Esophagus muscularis mucosa (tissue), 4 donors: Measurements from ENCODE around the gene CCDC83. TPM values are rescaled to one million over a fixed set of nuclear protein-coding genes. Genes with fewer than 3 reads are reported as not detected.

Experiments used
- DNase-seq: peaks from one replicate; pipeline ENCODE4 v3.0.0-alpha.2; 2017; ENCODE audit errors: extremely low spot score
- H3K27ac ChIP-seq, 4 donors: fragments of 200-600 bp; sonication (generic); replicated peaks in 1 of 4; 1 replicate in 3 of 4; 2 replicates in 1 of 4; pipeline ENCODE4 v1.5.1; 2016 to 2019; ENCODE audit warnings: mild to moderate bottlenecking in 1 of 4
- H3K27me3 ChIP-seq, 4 donors: fragments of 200-600 bp; sonication (generic); one replicate each; pipeline versions ENCODE4 v1.5.1 to v1.6.0; 2016 to 2019
- H3K36me3 ChIP-seq, 4 donors: fragments of 200-600 bp; sonication (generic); one replicate each; pipeline ENCODE4 v1.5.1; 2016 to 2019
- H3K4me1 ChIP-seq, 4 donors: fragments of 200-600 bp; sonication (generic); one replicate each; pipeline ENCODE4 v1.5.1; 2016 to 2019
- H3K4me3 ChIP-seq, 4 donors: fragments of 200-600 bp; sonication (generic); 1 replicate in 2 of 4; 2 replicates in 2 of 4; pipeline ENCODE4 v1.5.1; 2016 to 2019; ENCODE audit warnings: mild to moderate bottlenecking in 4 of 4, moderate library complexity in 1 of 4
- H3K9me3 ChIP-seq, 4 donors: fragments of 200-600 bp; sonication (generic); 1 replicate in 3 of 4; 2 replicates in 1 of 4; pipeline ENCODE4 v1.5.1; 2016 to 2019
- CTCF ChIP-seq, 3 experiments: fragments of 200-600 bp in 2 of 3; fragments of 450-650 bp in 1 of 3; sonication (generic) in 2 of 3; IDR thresholded peaks; one replicate each; pipeline ENCODE4 v1.5.1; 2017 to 2019; ENCODE audit warnings: antibody characterized with exemption in 3 of 3, mild to moderate bottlenecking in 2 of 3, moderate library complexity in 1 of 3
- EP300 ChIP-seq: sonication (generic); formaldehyde crosslinking; IDR thresholded peaks from one replicate; pipeline ENCODE4 v1.6.1; 2017; ENCODE audit warnings: antibody characterized with exemption
- POLR2A ChIP-seq: fragments of 450-650 bp; IDR thresholded peaks from one replicate; pipeline ENCODE4 v1.6.1; 2017; ENCODE audit warnings: antibody characterized with exemption, moderate library complexity, mild to moderate bottlenecking, low read depth
- POLR2AphosphoS5 ChIP-seq, 2 donors: sonication (generic); formaldehyde crosslinking; IDR thresholded peaks; one replicate each; pipeline ENCODE4 v1.6.1; 2017; ENCODE audit warnings: antibody characterized with exemption in 2 of 2
- WGBS: methylation state at CpG from one replicate; pipeline ENCODE4 v1.1.5; 2018; 5-methylcytosine and 5-hydroxymethylcytosine counted together
- intact Hi-C: fragments of 100-400 bp; cut with DNase I; formaldehyde crosslinking; loops from one replicate; pipeline ENCODE4 v1.15.1; 2023
- total RNA-seq, 4 donors: library from RNA; depleted of rRNA; stranded (reverse); fragments of >200 nt; gene quantifications; one replicate each; pipeline versions ENCODE4 v1.1.0 to v1.2.1, GENCODE V29; 2016

Gene CCDC83
- total RNA-seq, 4 donors from 2014 or later, result not detected

GRCh38 chr11:85813721-85814120, 41.5 kb upstream of the CCDC83 start:
- Histone ChIP-seq H3K36me3 (no peaks in the 10 kb centered on the region), H3K9me3 (no peaks in the 10 kb centered on the region), H3K4me3 (no peak overlapping the region), H3K4me1 (peaks cover 12 to 25% (median 16%) of the 10 kb centered on the region in 4 donors), H3K27ac (no peak overlapping the region), H3K27me3 (no peaks in the 10 kb centered on the region)
- no peak for DNase-seq
- 95% methylated on average over 9 of the region's 9 CpGs for WGBS
- intact Hi-C loops, result no loop called here
- TF ChIP-seq POLR2AphosphoS5 (IDR thresholded peaks at IDR 0.05) (no peak), POLR2A (no peak), CTCF (IDR thresholded peaks at IDR 0.05) (no peak), EP300 (no peak)

- Histone ChIP-seq H3K27me3 (no peaks in the 10 kb centered on the region), H3K4me1 (peaks cover 7 to 14% (median 11%) of the 10 kb centered on the region in 4 donors), H3K36me3 (no peaks in the 10 kb centered on the region), H3K27ac (no peak overlapping the region), H3K4me3 (no peak overlapping the region), H3K9me3 (no peaks in the 10 kb centered on the region)
- no peak for DNase-seq
- 89% methylated on average over 4 of the region's 4 CpGs for WGBS
- no peak for TF ChIP-seq EP300
- no peak for TF ChIP-seq POLR2AphosphoS5 (IDR thresholded peaks at IDR 0.05)
- TF ChIP-seq POLR2A, result no peak
- TF ChIP-seq CTCF (IDR thresholded peaks at IDR 0.05), result no peak
- intact Hi-C loops, result no loop called here
Measured at GRCh38 chr11:85815186-85815931, 39.8 kb upstream of the CCDC83 start.

- Histone ChIP-seq H3K36me3 (no peaks in the 10 kb centered on the region), H3K4me1 (no peaks in the 10 kb centered on the region), H3K9me3 (no peaks in the 10 kb centered on the region), H3K27me3 (no peaks in the 10 kb centered on the region), H3K27ac (no peak overlapping the region), H3K4me3 (no peak overlapping the region)
- TF ChIP-seq POLR2AphosphoS5 (IDR thresholded peaks at IDR 0.05) (no peak), POLR2A (no peak), CTCF (IDR thresholded peaks at IDR 0.05) (no peak), EP300 (no peak)
- intact Hi-C loops, result no loop called here
- no peak for DNase-seq
Measured at GRCh38 chr11:85819441-85819840, 35.7 kb upstream of the CCDC83 start.

- intact Hi-C loops, result no loop called here
- Histone ChIP-seq H3K27ac (no peak overlapping the region), H3K4me3 (no peak overlapping the region), H3K36me3 (no peaks in the 10 kb centered on the region), H3K9me3 (no peaks in the 10 kb centered on the region), H3K4me1 (peaks cover 0 to 6% (median 0%) of the 10 kb centered on the region in 4 donors), H3K27me3 (no peaks in the 10 kb centered on the region)
- no peak for TF ChIP-seq POLR2A
- TF ChIP-seq EP300, result no peak
- TF ChIP-seq CTCF (IDR thresholded peaks at IDR 0.05), result no peak
- no peak for TF ChIP-seq POLR2AphosphoS5 (IDR thresholded peaks at IDR 0.05)
- WGBS, result 95% methylated on average over 1 of the region's 1 CpG
- no peak for DNase-seq
Measured at GRCh38 chr11:85821636-85822035, 33.5 kb upstream of the CCDC83 start.

GRCh38 chr11:85822814-85823213, 32.4 kb upstream of the CCDC83 start:
- Histone ChIP-seq H3K9me3 (no peaks in the 10 kb centered on the region), H3K4me1 (peaks cover 0 to 14% (median 7%) of the 10 kb centered on the region in 4 donors), H3K27me3 (no peaks in the 10 kb centered on the region), H3K4me3 (no peak overlapping the region), H3K36me3 (no peaks in the 10 kb centered on the region), H3K27ac (no peak overlapping the region)
- no peak for DNase-seq
- TF ChIP-seq CTCF (IDR thresholded peaks at IDR 0.05) (no peak), EP300 (no peak)
- intact Hi-C loops, result no loop called here
- WGBS, result 95% methylated on average over 3 of the region's 3 CpGs
